ENCODE results near the gene ADGRG6.

GRCh38 chr6:142307963-142308748, 6.3 kb downstream of the ADGRG6 start:
- TF ChIP-seq ARNT (IDR thresholded peaks at IDR 0.05) (no peak), ELF4 (IDR thresholded peaks at IDR 0.05) (no peak), L3MBTL2 (conservative IDR thresholded peaks at IDR 0.05) (no peak)

All from HEK293T (cell line).